ENCODE data around the gene MAPK8IP1. TPM values are rescaled to one million over a fixed set of nuclear protein-coding genes. Genes with fewer than 3 reads are reported as not detected.

Gene MAPK8IP1
- total and polyA plus RNA-seq, 2 donors (not counting 1 experiment from before 2014, with no cell fraction given): 2.1 to 4.0 TPM

- no peaks in the 10 kb centered on the region for H3K9me3 ChIP-seq (ENCODE audit: control extremely low read depth in 1 of 3, control insufficient read depth in 2 of 3, insufficient read depth in 1 of 3, low read length in 2 of 3)
- no peak for TF ChIP-seq EZH2 (IDR thresholded peaks at IDR 0.05; ENCODE audit: borderline replicate concordance, insufficient read depth, low read depth, low read length, poor library complexity, severe bottlenecking)
- no peak for TF ChIP-seq CTCF (IDR thresholded peaks at IDR 0.05)
- CTCF ChIA-PET: interaction anchor here (0.7 to 11.4 kb wide), 5 partner anchors 14 to 308 kb away, joined by 3 to 98 read pairs (median 5); partner anchors contain the start of genes LARGE2 and PEX16
- no peak for ATAC-seq (ENCODE audit: low read depth)
- H3K79me2 ChIP-seq (ENCODE audit: control insufficient read depth, insufficient read depth, low read length): peaks cover 73% of the 10 kb centered on the region
- H3K4me2 ChIP-seq (replicated peaks; ENCODE audit: low read depth, low read length, poor library complexity, severe bottlenecking): peak overlapping the region; percentile 91
- H2AFZ ChIP-seq (ENCODE audit: insufficient read depth, low read depth, low read length, poor library complexity, severe bottlenecking): no peak overlapping the region
- intact Hi-C loops (cut with micrococcal nuclease): loop anchor here (5.0 to 10.0 kb wide), 3 partner anchors 73 to 1620 kb away; partner anchors contain the start of genes CELF1 and SLC35C1
- H3K27me3 ChIP-seq (replicated peaks in 1 of 4; ENCODE audit: control extremely low read depth in 1 of 4, control insufficient read depth in 3 of 4, insufficient read depth in 4 of 4, low read length in 3 of 4): no peaks in the 10 kb centered on the region
- POLR2A ChIA-PET: interaction anchor here (0.6 to 10.9 kb wide), 3 partner anchors 8 to 34 kb away, joined by 3 to 162 read pairs (median 10); partner anchors contain the start of genes LARGE2 and PEX16
- peaks cover 74 to 84% of the 10 kb centered on the region in 2 donors for H3K4me1 ChIP-seq (ENCODE audit: control insufficient read depth in 2 of 2, insufficient read depth in 2 of 2, low read length in 2 of 2)
- peak overlapping the region; percentile 95 for H3K4me3 Mint-ChIP-seq
- peak overlapping the region; percentile 26 to 92 for H3K27ac ChIP-seq (ENCODE audit: low read length in 2 of 2)
- H4K20me1 ChIP-seq (ENCODE audit: control insufficient read depth, insufficient read depth, low read length, poor library complexity, severe bottlenecking): peaks cover 18% of the 10 kb centered on the region
- peaks cover 95% of the 10 kb centered on the region for H3K4me1 Mint-ChIP-seq
- H3K4me3 ChIP-seq (ENCODE audit: control extremely low read depth in 1 of 5, extremely low read depth in 1 of 5, insufficient read depth in 1 of 5, low read depth in 2 of 5, low read length in 4 of 5): peak overlapping the region in 2 of 5 experiments; percentile 5 to 22
- H3K36me3 ChIP-seq (replicated peaks in 1 of 2; ENCODE audit: control extremely low read depth in 1 of 2, control insufficient read depth in 1 of 2, extremely low read depth in 1 of 2, insufficient read depth in 2 of 2, low read length in 1 of 2): peaks cover 0 to 12% of the 10 kb centered on the region in 2 experiments
- DNase-seq: peak; percentile 13
- peak overlapping the region; percentile 82 for H3K9ac ChIP-seq (ENCODE audit: low read length)
- 84% methylated on average over 10 of the region's 12 CpGs for WGBS (ENCODE audit: insufficient coverage)
- H3K9me3 Mint-ChIP-seq (ENCODE audit: insufficient read depth): no peaks in the 10 kb centered on the region
- no peaks in the 10 kb centered on the region for H3K27me3 Mint-ChIP-seq
- H3K27ac Mint-ChIP-seq: peak overlapping the region; percentile 92
Measured at GRCh38 chr11:45934580-45935318, 49.3 kb downstream of the MAPK8IP1 start.

Data from B cell (primary cell).